Posterior vena cava (tissue), 2 donors: ENCODE measurements around the gene PRKCZ. TPM values are rescaled to one million over a fixed set of nuclear protein-coding genes. Genes with fewer than 3 reads are reported as not detected.

ENCODE experiments used
- DNase-seq: peaks from one replicate; pipeline ENCODE4 v3.0.0-alpha.2; 2020; ENCODE audit warnings: low spot score
- intact Hi-C, 2 donors: fragments of 100-400 bp; cut with DNase I; formaldehyde crosslinking; loops; one replicate each; pipeline versions ENCODE4 v1.14.1 to v1.14.2; 2022 to 2023
- total RNA-seq, 2 donors: library from RNA; stranded (reverse); fragmentation: NEBNext Ultra II Directional; extraction: Animal tissue kit (Norgen Biotek cat#: 25700); gene quantifications; one replicate each; pipeline ENCODE4 v1.2.1, GENCODE V29; 2021
- donor health status: DM: yes; HTN: yes; CAD: no.
- donor health status: DM: yes; HTN: yes; CAD: no.

The PRKCZ gene
- total RNA-seq, 2 donors from 2014 or later = 3.0 to 3.6 TPM

DNA sequence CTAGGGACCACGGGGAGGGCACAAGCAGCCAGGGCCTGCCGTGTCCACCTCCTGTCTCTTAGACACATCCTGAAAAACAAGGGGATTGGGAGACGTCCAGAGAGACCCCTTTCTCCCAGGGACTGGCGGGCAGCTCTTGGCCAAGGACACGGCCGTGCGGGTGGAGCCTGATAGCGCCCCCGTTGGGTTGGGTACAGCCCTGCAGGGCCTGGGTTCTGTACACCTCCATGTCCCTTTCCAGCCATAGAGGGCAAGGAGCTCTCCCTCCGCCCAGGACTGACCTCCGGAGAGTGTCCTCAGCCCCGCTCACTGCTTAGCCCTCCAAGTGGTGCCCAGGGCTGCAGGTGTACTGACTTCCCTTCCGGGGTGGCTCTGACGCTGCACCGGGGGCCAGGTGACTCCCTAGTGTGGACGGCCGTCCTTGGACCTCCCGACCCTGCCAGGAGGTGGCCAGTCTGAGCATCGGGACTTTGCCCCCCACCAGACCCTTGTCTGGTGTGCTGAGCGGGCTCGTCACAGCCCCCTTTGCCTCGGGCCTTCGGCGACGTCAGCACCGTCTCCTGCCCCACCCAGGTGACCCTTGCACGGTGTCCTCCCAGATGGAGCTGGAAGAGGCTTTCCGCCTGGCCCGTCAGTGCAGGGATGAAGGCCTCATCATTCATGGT, 5.8 kb downstream of the PRKCZ start:
- intact Hi-C loops = no loop called here
- no peak for DNase-seq

DNA sequence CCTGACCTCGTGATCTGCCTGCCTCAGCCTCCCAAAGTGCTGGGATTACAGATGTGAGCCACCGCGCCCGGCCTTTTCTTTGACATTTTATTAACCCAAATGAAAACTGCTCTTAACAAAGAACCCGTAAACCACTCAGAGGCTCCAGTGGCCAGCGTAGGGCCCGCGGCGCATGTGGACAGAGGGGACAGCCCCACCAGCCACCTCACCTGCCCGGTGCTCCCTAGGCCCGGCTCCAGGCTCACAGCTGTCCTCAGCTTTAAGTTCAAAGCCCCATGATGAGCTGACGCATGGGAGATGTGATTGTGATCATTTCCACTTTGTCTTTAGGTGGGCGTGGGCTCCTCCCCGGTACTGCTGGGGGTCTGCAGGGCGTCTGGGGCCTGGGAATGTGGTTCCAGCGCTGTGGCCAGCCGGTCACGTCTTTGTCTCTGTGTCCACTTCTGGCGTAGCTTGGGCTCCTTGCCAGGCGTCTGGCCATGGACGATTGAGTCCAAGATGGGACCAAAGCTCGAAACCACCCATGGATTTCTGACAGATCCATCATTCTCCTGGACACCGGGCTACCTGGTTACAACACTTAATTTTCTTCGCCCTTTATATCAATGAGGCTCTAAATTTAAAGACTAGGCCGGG, 6.9 kb downstream of the PRKCZ start:
- intact Hi-C loops = no loop called here
- no peak for DNase-seq

- no peak for DNase-seq
- intact Hi-C loops = no loop called here
Observed at GRCh38 chr1:2059290-2059953, 9.2 kb downstream of the PRKCZ start.

DNA sequence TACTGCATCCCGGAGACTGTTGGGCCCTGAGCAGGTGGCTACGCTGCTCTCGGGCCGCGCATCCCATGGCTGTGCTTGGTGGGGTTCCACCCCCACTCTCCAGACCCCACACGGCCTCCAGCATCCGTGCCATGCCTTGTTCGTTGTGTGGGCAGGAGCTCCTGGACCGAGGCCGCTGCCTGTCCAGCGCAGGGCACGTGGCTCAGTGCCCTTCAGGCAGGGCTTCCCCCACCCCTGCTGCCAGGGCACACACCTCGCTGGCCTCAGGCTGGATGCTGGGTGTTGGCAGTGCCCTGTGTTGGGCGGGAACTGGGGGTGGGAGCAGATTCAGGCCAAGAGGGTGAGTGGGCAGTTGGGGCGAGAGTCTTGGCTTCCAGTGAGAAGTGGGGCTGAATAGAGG, 9.9 kb downstream of the PRKCZ start:
- intact Hi-C loops = no loop called here
- DNase-seq = no peak

DNA sequence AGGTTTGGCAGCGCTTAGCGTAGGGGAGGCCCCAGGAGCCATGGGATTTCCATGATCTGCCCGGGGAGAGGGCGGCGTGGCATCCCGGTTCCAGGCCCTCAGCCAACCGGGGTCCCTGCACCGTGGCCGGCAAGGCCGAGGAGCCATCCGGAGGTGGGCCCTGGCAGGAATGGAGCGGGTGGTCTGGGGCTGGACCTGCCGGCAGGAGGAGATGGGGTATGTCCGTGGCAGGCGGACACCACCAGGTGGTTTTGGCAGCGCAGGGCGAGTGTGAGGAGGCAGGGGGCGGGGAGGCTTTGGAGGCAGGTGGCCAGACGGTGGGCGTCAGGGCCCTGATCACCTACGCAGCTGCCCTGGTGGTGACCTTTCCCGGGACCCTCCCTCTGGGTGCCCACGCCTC, 10.3 kb downstream of the PRKCZ start:
- DNase-seq = no peak
- intact Hi-C loops = no loop called here

DNA sequence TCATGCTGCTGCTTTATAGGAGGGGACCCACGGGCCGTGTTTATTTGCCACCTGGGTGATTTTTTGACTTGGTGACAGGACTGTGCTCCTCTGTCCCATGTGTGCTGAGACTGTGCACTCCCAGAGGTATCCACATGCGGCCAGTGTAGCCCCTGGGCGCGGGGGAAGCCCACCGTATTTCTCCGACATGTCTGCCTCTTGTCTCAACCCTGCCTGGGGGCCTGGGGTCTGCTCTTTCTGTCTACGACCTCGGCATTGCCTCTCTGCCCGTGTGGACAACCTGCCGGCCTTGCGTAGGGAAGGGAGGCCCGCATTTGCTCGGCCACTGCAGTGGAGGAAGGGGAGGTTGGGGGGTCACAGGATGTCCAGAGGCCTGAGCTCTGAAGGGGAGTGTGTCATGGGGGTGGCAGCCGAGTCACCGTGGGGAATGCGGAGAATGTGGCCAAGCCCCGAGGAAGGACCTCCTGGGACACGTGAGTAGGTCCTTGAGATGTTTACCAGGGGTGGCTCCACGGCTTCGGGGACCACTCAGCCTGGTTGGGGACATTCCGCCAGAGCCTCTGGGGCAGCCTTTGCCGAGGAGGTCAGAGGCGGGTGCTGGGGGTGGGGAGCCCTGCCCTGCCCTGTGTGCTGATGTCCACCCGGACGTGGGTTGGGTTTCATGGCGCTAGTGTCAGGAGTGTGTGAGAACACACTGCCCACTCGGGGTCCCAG, 11.0 kb downstream of the PRKCZ start:
- intact Hi-C loops = no loop called here
- DNase-seq = no peak

GRCh38 chr1:2065699-2066098, 15.5 kb downstream of the PRKCZ start:
- intact Hi-C loops = no loop called here

GRCh38 chr1:2067393-2067792, 17.2 kb downstream of the PRKCZ start:
- intact Hi-C loops = no loop called here
- DNase-seq = no peak

More at GRCh38 chr1:2065699-2066098, 15.5 kb downstream of the PRKCZ start:
- no peak for DNase-seq

DNA sequence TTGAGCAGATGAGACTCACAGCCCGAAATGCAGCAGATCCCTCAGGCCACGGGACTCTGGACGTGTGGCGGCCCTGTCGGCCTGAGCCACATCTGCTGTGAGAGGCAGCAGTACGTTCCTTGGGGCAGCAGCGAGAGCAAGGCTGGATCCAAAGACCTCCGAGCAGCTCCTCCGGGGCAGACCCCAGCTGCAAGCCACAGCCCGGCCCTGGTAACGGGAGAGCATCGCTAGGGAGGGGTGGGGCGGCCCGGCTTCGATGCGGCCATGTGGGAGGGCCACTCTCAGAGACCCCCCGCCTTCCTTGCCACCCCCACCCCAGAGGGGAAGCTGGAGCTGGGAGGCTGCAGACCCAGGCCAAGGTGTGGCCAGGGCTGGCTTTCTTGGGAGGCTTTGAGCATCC, 17.8 kb downstream of the PRKCZ start:
- DNase-seq = no peak
- intact Hi-C loops = no loop called here

DNA sequence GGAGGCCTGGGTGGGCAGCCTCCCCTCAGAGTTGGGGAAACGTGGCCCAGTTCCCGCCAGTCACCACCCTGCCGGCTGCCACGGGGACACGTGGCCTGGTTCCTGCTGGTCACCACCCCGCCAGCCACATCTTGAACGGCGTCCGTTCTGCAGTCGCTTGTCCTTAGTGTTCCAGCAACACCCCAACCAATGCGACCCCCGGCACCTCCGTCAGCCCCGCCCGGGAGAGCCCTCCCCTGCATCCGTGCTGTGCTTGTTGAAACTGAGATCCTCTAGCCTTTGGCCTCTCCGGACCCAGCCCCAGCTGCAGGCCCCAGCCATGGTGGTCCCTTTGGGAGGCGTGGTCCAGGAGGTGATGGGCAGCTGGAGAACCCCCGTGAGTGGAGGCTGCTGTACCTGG, 18.7 kb downstream of the PRKCZ start:
- intact Hi-C loops = no loop called here

DNA sequence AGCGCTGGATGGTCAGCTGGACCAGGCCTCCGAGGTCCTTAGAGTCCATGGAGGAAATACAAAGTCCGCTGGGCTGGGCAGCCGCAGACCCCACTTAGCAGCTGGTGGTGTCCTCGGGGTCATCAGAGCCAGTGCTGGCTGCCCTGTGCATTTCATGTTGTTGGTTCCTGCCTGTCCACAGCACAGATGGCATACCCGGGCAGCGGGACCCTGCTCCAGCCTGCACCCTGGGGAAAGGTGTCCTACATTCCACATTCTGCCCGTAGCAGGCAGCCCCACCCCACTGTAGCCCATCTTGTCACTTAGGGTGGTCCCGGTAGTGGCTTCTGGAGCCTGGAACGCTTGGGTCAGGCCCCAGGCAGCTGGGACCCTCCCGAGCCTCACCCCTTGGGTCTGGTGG, 19.8 kb downstream of the PRKCZ start:
- DNase-seq = no peak
- intact Hi-C loops = no loop called here

More for the DNA sequence above, 18.7 kb downstream of the PRKCZ start:
- no peak for DNase-seq

DNA sequence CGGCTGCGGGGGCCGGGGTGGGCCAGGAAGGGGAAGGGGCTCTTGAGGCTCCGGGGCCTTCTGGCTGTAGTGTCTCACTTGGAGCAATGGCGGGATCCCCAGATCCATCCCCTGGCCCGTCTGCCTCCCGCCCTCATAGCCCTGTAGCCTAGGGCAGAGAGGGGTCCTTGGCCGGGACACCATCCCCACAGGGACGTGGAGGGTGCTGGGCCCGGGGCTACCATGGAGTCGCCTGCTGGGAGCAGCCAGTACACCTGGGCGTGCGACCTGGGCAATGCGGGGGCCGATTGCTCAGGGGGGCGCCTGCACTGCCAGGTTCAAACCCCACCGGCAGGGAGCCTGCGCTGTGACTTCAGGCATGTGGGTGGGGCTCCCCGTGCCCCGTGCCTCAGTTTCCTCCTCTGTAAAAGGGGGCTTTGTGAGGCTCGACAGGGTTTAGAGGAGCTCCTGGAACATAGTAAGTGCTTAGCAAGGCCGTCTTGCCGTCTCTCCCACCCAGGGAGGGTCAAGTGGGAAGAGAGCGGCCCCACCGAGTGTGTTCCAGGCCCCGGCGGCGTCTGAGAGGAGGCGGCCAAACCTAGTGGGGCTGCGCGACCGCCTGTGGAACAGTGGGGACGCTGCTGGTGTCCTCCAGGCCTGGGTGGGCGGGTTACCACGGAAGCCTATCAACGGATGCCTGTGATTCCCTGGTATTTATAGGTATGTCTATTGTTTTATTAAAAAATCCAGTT, 20.8 kb downstream of the PRKCZ start:
- no peak for DNase-seq
- intact Hi-C loops = no loop called here

- DNase-seq = no peak
- intact Hi-C loops = no loop called here
Observed at GRCh38 chr1:2072109-2072806, 22.0 kb downstream of the PRKCZ start.

GRCh38 chr1:2072891-2073290, 22.7 kb downstream of the PRKCZ start:
- intact Hi-C loops = no loop called here
- no peak for DNase-seq

GRCh38 chr1:2073382-2074230, 23.4 kb downstream of the PRKCZ start:
- intact Hi-C loops = no loop called here
- no peak for DNase-seq

DNA sequence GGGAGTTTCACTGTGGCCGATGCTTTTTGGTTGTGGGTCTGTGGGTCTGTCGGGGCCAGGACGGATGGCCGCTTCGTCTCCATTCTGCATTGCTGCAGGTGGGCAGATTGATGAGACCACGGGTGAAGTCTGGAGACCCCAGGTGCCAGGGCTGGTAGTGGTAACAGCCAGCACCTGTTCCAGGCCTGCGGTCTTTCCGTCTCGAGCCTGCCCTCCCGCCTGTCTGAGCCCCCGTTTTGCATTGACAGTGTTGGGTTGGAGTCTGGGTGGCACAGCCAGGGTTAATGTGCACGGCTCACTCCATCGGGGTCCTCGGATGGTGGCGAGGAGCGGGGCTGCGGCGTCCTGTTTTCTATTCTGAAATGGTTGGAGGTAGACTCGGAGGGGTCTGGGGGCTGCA, 24.2 kb downstream of the PRKCZ start:
- no peak for DNase-seq
- intact Hi-C loops = no loop called here

- intact Hi-C loops = no loop called here
- no peak for DNase-seq
Observed at GRCh38 chr1:2074944-2075740, 24.9 kb downstream of the PRKCZ start.
